Esophagus squamous epithelium (tissue), 5 donors: ENCODE measurements around the gene SIAH2. TPM values are rescaled to one million over a fixed set of nuclear protein-coding genes. Genes with fewer than 3 reads are reported as not detected.

Experiments
- DNase-seq: peaks from one replicate; lab custom pipeline; 2025; lab: John Stamatoyannopoulos, UW
- H3K27ac ChIP-seq, 4 donors: fragments of 200-600 bp; sonication (generic); one replicate each; pipeline ENCODE4 v1.5.1; 2016 to 2019; ENCODE audit warnings: mild to moderate bottlenecking in 1 of 4
- H3K27me3 ChIP-seq, 4 donors: fragments of 200-600 bp; sonication (generic); 1 replicate in 3 of 4; 2 replicates in 1 of 4; pipeline versions ENCODE4 v1.5.1 to v1.6.0; 2017 to 2021; ENCODE audit warnings: antibody characterized with exemption in 1 of 4
- H3K36me3 ChIP-seq, 3 donors: fragments of 200-600 bp; sonication (generic); one replicate each; pipeline ENCODE4 v1.5.1; 2016 to 2019
- H3K4me1 ChIP-seq, 3 donors: fragments of 200-600 bp; sonication (generic); one replicate each; pipeline ENCODE4 v1.5.1; 2017 to 2019
- H3K4me3 ChIP-seq, 4 donors: fragments of 200-600 bp; sonication (generic); 1 replicate in 3 of 4; 2 replicates in 1 of 4; pipeline ENCODE4 v1.5.1; 2016 to 2019; ENCODE audit warnings: mild to moderate bottlenecking in 2 of 4, moderate library complexity in 1 of 4
- H3K9me3 ChIP-seq, 3 donors: fragments of 200-600 bp; sonication (generic); one replicate each; pipeline ENCODE4 v1.5.1; 2016 to 2019
- POLR2A ChIP-seq, 4 donors: fragments of 450-650 bp; IDR thresholded peaks; one replicate each; pipeline ENCODE4 v1.6.1; 2017; ENCODE audit warnings: antibody characterized with exemption in 4 of 4, mild to moderate bottlenecking in 4 of 4, moderate library complexity in 3 of 4
- whole genome bisulfite sequencing, 2 donors: methylation state at CpG; one replicate each; pipeline ENCODE4 v1.1.5; 2018; 5-methylcytosine and 5-hydroxymethylcytosine counted together
- intact Hi-C: fragments of 100-400 bp; cut with DNase I; formaldehyde crosslinking; loops from one replicate; pipeline ENCODE4 v1.15.0; 2022
- total RNA-seq, 4 donors: library from RNA; depleted of rRNA; stranded (reverse); fragments of >200 nt; gene quantifications; one replicate each; pipeline ENCODE4 v1.1.0, GENCODE V29; 2016
- TF ChIP-seq, protein P1 (sequence below), 6 experiments: fragments of 450-650 bp in 4 of 6; fragments of 200-600 bp in 2 of 6; sonication (generic) in 2 of 6; IDR thresholded peaks; one replicate each; pipeline ENCODE4 v1.5.1; 2016 to 2019; ENCODE audit warnings: antibody characterized with exemption in 6 of 6, mild to moderate bottlenecking in 4 of 6, moderate library complexity in 4 of 6
- donor health status: DM: yes; HTN: yes; CAD: no.

Gene SIAH2
- 10 to 100 TPM; 39.4 to 74.8 (median 51.8) TPM for total RNA-seq

DNA sequence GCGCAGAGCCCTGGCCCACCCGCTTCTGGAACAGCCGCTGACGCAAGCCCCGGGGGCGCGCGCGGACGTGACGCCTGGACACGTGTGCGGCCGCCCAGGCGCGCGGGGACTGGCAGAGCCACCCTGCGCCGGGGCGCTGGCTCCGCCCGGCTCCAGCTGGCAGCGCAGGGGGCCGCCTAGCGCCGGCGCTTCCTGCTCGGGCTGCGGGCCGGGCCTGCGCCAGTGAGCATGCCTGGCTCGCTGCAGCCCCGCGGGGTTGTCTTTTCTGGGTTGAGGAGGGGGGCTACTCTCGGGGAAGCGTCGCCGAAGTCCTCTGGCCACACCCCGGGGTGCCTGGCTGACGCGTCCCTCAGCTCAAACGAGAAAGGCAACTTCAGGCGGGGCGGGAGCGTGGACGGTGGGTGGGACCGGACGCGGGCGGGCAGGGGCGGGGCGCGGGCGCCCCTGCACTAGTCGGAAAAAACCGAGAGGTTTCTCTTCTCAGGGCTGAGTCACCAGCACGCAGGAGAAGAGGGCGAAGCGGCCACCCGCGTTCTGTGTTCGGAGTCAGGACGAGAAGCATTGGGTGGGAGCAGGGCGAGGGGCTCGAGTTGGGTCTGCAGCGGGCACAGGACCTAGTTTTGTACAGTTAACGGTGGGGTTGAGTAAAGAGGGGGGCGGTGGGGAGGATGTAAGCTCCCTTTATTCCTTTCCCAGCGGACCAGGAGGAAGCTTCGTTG, at the start of gene SIAH2:
Gene SIAH2 (minus strand): TSS at position 48 of the 719 bp plus-strand sequence. CDS start 320 bp downstream, outside the sequence.
- intact Hi-C loops = no loop called here

DNA sequence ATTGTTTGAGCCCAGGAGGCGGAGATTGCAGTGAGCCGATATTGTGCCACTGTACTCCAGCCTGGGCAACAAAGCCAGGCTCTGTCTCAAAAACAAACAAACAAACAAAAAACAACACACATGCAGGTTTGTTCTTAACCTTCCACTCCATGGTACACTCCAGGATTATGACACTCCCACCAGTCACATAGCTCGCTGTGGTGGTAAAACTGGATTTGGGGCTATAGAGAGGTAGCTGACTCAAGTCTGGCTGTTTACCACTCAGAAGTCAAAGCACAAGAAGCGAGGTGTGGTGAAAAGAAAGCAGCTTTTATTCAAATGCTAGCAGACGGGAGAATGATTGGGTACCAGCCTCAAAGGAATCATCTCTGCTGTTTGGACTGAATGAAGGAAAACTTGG, 49.0 kb upstream of the SIAH2 start:
- H3K9me3 ChIP-seq = no peaks in the 10 kb centered on the region
- intact Hi-C loops = no loop called here
- no peak overlapping the region for H3K4me3 ChIP-seq
- WGBS, 2 donors = 73 to 77% methylated on average over 5 of the region's 5 CpGs
- no peak for TF ChIP-seq POLR2A (IDR thresholded peaks at IDR 0.05)
- peaks cover 0 to 4% (median 0%) of the 10 kb centered on the region in 4 donors for H3K27me3 ChIP-seq
- DNase-seq = no peak
- no peaks in the 10 kb centered on the region for H3K36me3 ChIP-seq
- no peaks in the 10 kb centered on the region for H3K4me1 ChIP-seq
- no peak overlapping the region for H3K27ac ChIP-seq

More for the DNA sequence above, at the start of gene SIAH2:
- Histone ChIP-seq H3K4me1 (peaks cover 18 to 48% (median 19%) of the 10 kb centered on the region in 3 donors), H3K36me3 (peaks cover 0 to 8% (median 0%) of the 10 kb centered on the region in 3 donors), H3K27me3 (no peaks in the 10 kb centered on the region), H3K27ac (peak within 1 kb of the TSS; percentile 98 to 100 (median 99)), H3K4me3 (peak within 1 kb of the TSS; percentile 88 to 94 (median 90)), H3K9me3 (no peaks in the 10 kb centered on the region)
- 0 to 10% methylated on average over 2 to 7 of the region's 70 CpGs for WGBS, 2 donors
- peak in 2 of 4 donors; percentile 64 to 98 for TF ChIP-seq POLR2A (IDR thresholded peaks at IDR 0.05)
- TF ChIP-seq, protein P1, sequence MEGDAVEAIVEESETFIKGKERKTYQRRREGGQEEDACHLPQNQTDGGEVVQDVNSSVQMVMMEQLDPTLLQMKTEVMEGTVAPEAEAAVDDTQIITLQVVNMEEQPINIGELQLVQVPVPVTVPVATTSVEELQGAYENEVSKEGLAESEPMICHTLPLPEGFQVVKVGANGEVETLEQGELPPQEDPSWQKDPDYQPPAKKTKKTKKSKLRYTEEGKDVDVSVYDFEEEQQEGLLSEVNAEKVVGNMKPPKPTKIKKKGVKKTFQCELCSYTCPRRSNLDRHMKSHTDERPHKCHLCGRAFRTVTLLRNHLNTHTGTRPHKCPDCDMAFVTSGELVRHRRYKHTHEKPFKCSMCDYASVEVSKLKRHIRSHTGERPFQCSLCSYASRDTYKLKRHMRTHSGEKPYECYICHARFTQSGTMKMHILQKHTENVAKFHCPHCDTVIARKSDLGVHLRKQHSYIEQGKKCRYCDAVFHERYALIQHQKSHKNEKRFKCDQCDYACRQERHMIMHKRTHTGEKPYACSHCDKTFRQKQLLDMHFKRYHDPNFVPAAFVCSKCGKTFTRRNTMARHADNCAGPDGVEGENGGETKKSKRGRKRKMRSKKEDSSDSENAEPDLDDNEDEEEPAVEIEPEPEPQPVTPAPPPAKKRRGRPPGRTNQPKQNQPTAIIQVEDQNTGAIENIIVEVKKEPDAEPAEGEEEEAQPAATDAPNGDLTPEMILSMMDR (IDR thresholded peaks at IDR 0.05) = peak in 2 of 6 experiments; percentile 29 to 33
- peak; percentile 73 for DNase-seq

GRCh38 chr3:150810641-150811040, 47.7 kb upstream of the SIAH2 start:
- Histone ChIP-seq H3K4me3 (no peak overlapping the region), H3K36me3 (no peaks in the 10 kb centered on the region), H3K4me1 (no peaks in the 10 kb centered on the region), H3K27me3 (peaks cover 0 to 4% (median 0%) of the 10 kb centered on the region in 4 donors), H3K27ac (no peak overlapping the region), H3K9me3 (no peaks in the 10 kb centered on the region)
- WGBS, 2 donors = 75 to 77% methylated on average over 1 of the region's 1 CpG
- TF ChIP-seq POLR2A (IDR thresholded peaks at IDR 0.05) = no peak
- DNase-seq = no peak
- intact Hi-C loops = no loop called here

GRCh38 chr3:150806185-150806835, 43.3 kb upstream of the SIAH2 start:
- Histone ChIP-seq H3K9me3 (no peaks in the 10 kb centered on the region), H3K4me3 (no peak overlapping the region), H3K4me1 (no peaks in the 10 kb centered on the region), H3K36me3 (no peaks in the 10 kb centered on the region), H3K27me3 (peaks cover 0 to 4% (median 0%) of the 10 kb centered on the region in 4 donors), H3K27ac (no peak overlapping the region)
- intact Hi-C loops = no loop called here
- TF ChIP-seq, protein P1 (IDR thresholded peaks at IDR 0.05) = no peak
- TF ChIP-seq POLR2A (IDR thresholded peaks at IDR 0.05) = no peak
- WGBS, 2 donors = 66 to 68% methylated on average over 5 of the region's 5 CpGs
- no peak for DNase-seq

- no peak for DNase-seq
- TF ChIP-seq, protein P1 (IDR thresholded peaks at IDR 0.05) = no peak
- no peak for TF ChIP-seq POLR2A (IDR thresholded peaks at IDR 0.05)
- Histone ChIP-seq H3K36me3 (no peaks in the 10 kb centered on the region), H3K4me3 (no peak overlapping the region), H3K9me3 (no peaks in the 10 kb centered on the region), H3K27ac (no peak overlapping the region), H3K27me3 (peaks cover 0 to 11% (median 0%) of the 10 kb centered on the region in 4 donors), H3K4me1 (no peaks in the 10 kb centered on the region)
- 40 to 58% methylated on average over 2 of the region's 2 CpGs for WGBS, 2 donors
- intact Hi-C loops = no loop called here
Measured at GRCh38 chr3:150805354-150805753, 42.4 kb upstream of the SIAH2 start.
